Measurements from ENCODE around the gene PIP5K1C. TPM values are rescaled to one million over a fixed set of nuclear protein-coding genes. Genes with fewer than 3 reads are reported as not detected.

The PIP5K1C gene
- total RNA-seq, 1 experiment from 2014 or later, result 23.6 TPM

DNA sequence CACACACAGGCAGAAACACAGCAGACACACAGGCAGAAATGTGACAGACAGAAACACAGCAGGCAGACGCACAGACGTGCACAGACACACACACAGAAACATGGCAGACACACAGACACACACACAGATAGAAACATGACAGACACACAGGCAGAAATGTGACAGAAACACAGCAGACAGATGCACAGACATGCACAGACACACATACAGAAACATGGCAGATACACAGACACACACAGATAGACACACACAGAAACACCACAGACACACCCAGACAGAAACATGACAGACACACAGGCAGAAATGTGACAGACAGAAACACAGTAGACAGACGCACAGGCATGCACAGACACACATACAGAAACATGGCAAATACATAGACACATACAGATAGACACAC lies 94.9 kb downstream of the PIP5K1C start:
- DNase-seq, result no peak
- Mint-ChIP-seq H3K27me3 (ENCODE audit: unreplicated experiment) (no peaks in the 10 kb centered on the region), H3K9me3 (ENCODE audit: low read depth, unreplicated experiment) (no peaks in the 10 kb centered on the region), H3K36me3 (ENCODE audit: insufficient read depth, unreplicated experiment) (peaks cover 14% of the 10 kb centered on the region), H3K4me1 (ENCODE audit: low read depth, unreplicated experiment) (peaks cover 11% of the 10 kb centered on the region), H3K4me3 (ENCODE audit: low read depth, unreplicated experiment) (no peak overlapping the region), H3K27ac (ENCODE audit: unreplicated experiment) (no peak overlapping the region)
- CTCF ChIA-PET, result no interaction called here
- TF ChIP-seq, protein P1, sequence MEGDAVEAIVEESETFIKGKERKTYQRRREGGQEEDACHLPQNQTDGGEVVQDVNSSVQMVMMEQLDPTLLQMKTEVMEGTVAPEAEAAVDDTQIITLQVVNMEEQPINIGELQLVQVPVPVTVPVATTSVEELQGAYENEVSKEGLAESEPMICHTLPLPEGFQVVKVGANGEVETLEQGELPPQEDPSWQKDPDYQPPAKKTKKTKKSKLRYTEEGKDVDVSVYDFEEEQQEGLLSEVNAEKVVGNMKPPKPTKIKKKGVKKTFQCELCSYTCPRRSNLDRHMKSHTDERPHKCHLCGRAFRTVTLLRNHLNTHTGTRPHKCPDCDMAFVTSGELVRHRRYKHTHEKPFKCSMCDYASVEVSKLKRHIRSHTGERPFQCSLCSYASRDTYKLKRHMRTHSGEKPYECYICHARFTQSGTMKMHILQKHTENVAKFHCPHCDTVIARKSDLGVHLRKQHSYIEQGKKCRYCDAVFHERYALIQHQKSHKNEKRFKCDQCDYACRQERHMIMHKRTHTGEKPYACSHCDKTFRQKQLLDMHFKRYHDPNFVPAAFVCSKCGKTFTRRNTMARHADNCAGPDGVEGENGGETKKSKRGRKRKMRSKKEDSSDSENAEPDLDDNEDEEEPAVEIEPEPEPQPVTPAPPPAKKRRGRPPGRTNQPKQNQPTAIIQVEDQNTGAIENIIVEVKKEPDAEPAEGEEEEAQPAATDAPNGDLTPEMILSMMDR (IDR thresholded peaks at IDR 0.05; ENCODE audit: unreplicated experiment), result no peak
- BruUV-seq (replicated peaks), result no TSS peak
- intact Hi-C loops (cut with micrococcal nuclease; ENCODE audit: unreplicated experiment), result no loop called here

DNA sequence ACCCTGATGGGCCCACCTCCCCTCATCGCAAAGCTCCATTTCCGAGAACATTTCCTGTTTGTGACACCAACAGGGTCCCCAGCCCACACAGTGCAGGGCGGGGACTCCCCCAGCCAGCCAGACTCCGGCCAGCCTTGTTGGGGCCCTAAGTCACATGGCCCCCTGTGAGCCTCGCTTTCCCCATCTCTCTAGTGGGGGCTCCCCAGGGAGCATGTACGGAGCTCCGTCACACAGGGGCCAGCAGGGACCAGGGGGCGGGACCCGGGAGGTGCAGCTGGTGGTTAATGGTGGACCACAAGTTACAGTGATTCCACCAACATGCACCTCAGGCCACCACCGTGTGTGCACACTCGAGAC lies 95.3 kb downstream of the PIP5K1C start:
- Mint-ChIP-seq H3K27me3 (ENCODE audit: unreplicated experiment) (no peaks in the 10 kb centered on the region), H3K9me3 (ENCODE audit: low read depth, unreplicated experiment) (no peaks in the 10 kb centered on the region), H3K4me1 (ENCODE audit: low read depth, unreplicated experiment) (peaks cover 11% of the 10 kb centered on the region), H3K27ac (ENCODE audit: unreplicated experiment) (no peak overlapping the region), H3K36me3 (ENCODE audit: insufficient read depth, unreplicated experiment) (peaks cover 10% of the 10 kb centered on the region), H3K4me3 (ENCODE audit: low read depth, unreplicated experiment) (no peak overlapping the region)
- no TSS peak for BruUV-seq (replicated peaks)
- intact Hi-C loops (cut with micrococcal nuclease; ENCODE audit: unreplicated experiment), result no loop called here
- DNase-seq, result no peak
- TF ChIP-seq, protein P1 (IDR thresholded peaks at IDR 0.05; ENCODE audit: unreplicated experiment), result no peak
- CTCF ChIA-PET, result no interaction called here

DNA sequence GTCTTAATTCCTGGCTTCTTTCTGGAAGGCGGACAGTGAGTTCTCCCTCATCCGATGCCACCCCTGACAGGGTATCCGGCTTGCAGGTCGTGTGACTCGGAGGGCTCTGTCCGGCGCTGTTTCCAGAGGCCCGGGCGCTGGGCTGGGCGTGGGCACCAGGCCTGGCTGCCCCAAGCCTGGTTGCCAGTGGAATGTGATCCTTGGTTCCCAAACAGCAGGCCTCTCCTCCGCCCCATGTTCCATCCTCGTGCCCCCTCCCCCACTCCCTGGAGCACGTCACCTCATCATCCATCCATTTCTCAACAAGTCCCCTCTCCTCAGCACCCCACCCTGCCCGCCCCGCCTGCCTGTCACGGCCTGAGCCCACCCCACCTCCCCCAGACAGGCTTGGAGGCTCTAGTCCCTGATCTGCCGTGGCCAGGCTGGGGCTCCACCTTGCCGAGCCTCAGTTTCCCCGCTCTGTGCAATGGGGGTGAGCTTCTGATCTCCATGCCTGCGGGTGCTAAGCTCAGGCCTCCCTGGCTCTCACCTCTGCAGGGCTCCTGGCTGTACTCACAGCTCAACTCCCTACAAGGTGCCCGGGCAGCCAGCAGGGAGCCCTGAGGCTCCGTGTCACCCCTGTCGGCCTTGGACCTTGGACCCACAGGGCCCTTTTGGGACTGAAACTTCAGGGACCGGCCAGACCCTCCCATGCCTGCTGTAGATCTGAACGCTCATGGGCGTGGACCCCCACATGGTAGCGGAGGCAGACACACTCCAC lies 95.9 kb downstream of the PIP5K1C start:
- Mint-ChIP-seq H3K9me3 (ENCODE audit: low read depth, unreplicated experiment) (no peaks in the 10 kb centered on the region), H3K27me3 (ENCODE audit: unreplicated experiment) (no peaks in the 10 kb centered on the region), H3K4me3 (ENCODE audit: low read depth, unreplicated experiment) (no peak overlapping the region), H3K36me3 (ENCODE audit: insufficient read depth, unreplicated experiment) (peaks cover 10% of the 10 kb centered on the region), H3K4me1 (ENCODE audit: low read depth, unreplicated experiment) (peaks cover 11% of the 10 kb centered on the region), H3K27ac (ENCODE audit: unreplicated experiment) (no peak overlapping the region)
- TF ChIP-seq, protein P1 (IDR thresholded peaks at IDR 0.05; ENCODE audit: unreplicated experiment), result no peak
- BruUV-seq (replicated peaks), result no TSS peak
- CTCF ChIA-PET, result no interaction called here
- DNase-seq, result no peak
- intact Hi-C loops (cut with micrococcal nuclease; ENCODE audit: unreplicated experiment), result no loop called here

DNA sequence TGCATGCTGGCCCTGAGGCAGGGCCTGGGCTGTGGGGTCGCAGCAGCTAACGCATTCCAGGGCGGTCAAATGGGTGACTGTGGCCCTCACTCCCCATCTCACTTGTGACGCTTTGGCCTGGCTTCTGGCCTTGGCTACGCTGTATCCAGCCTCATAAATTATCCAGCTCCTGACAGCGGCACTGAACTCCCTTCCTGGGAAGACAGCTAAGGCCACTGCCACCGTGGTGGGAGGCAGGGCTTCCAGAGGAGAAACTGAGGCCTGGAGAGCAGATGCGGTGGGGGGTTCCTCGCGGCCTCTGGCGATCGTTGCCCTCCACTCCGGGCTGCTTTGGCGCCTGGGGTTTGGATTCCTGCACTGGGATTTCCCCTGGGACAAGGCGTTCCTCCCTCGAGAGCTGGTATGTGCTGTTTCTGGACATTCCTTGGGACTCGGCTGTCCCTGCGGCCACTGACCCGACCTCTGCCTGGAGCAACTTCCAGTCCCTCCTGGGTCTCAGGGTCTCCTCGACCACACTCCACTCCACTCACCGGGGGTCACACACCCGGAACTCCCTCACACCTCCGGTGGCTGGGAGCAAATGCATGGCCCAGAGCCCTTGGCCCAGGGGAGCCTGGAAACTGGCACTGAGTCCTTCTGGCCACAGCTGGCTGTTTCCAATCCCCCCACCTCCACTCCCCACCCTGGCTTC lies 97.0 kb downstream of the PIP5K1C start:
- Mint-ChIP-seq H3K4me1 (ENCODE audit: low read depth, unreplicated experiment) (peaks cover 10% of the 10 kb centered on the region), H3K9me3 (ENCODE audit: low read depth, unreplicated experiment) (no peaks in the 10 kb centered on the region), H3K36me3 (ENCODE audit: insufficient read depth, unreplicated experiment) (peaks cover 10% of the 10 kb centered on the region), H3K27me3 (ENCODE audit: unreplicated experiment) (no peaks in the 10 kb centered on the region), H3K27ac (ENCODE audit: unreplicated experiment) (no peak overlapping the region), H3K4me3 (ENCODE audit: low read depth, unreplicated experiment) (no peak overlapping the region)
- DNase-seq, result no peak
- TF ChIP-seq, protein P1 (IDR thresholded peaks at IDR 0.05; ENCODE audit: unreplicated experiment), result no peak
- CTCF ChIA-PET, result interaction anchor here (0.6 kb wide), 1 partner anchor 58 kb away, joined by 3 read pairs; no protein-coding TSS in a partner anchor
- intact Hi-C loops (cut with micrococcal nuclease; ENCODE audit: unreplicated experiment), result no loop called here
- no TSS peak for BruUV-seq (replicated peaks)
